CD4-positive, alpha-beta T cell treated with Interleukin-21 for 1 hour (primary cell): ENCODE results near the gene MSRB2.
A peak's percentile ranks its signal among the peaks of the same experiment; 100 is the strongest.

ENCODE experiments used
- DNase-seq: peaks from one replicate; pipeline ENCODE4 v3.0.0-alpha.2; 2020

MSRB2 gene

DNA sequence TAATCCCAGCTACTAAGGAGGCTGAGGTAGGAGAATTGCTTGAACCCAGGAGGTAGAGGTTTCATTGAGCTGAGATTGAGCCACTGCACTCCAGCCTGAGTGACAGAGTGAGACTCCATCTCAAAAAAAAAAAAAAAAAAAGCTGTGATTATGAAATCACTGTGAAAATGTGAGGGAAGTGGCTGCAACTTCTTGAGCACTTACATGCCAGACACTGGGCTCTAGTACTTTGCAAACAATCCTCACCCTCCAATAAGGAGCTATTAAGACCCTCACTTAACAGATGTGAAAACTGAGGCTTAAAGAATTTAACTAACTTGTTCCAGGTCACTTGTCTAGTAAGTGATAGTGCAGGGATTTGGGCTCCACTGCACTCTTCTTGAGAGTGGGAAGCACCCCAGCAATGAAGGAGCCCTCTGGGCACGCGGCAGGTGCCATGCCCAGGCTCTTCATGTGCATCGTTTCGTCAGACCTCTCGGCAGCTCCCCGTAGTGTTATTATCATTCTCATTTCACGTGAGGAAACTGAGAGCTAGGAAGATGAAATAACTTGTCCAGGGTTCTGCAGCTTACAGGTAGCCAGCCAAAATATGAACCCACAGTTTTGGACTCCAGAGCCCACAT lies 19.0 kb downstream of the MSRB2 start:
- DNase-seq: no peak

DNA sequence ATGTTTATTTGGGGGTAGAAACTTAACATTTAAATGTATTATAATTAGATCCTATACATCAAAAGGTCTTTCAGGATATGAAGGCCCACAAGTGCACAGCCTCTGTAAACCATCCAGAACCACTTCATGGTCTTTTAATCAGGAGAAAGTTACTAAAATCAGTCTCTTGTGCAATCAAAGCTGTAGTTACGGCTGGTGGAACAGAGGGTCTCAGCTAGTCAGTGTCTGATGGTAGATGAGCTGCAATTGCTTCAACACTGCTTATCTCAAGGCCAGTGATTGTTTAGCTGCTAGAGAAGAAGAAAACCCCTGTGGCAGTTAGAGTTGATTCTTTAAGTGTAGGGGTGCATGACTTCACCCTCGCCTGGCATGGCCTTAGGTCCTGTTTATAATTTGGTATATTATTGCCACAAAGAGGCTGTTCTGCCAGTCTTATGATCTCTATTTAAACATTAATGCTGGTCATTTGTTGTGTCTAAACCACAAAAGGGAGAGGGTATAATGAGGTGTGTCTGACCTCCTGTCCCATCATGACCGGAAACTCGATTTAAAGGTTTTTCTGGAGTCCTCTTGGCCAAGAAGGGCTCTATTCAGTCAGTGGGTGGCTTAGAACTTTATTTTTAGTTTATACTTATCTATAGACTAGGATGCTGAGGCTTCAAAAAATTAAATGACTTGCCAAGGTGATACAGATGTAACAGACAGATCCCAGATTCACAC lies 21.3 kb downstream of the MSRB2 start:
- DNase-seq: no peak

DNA sequence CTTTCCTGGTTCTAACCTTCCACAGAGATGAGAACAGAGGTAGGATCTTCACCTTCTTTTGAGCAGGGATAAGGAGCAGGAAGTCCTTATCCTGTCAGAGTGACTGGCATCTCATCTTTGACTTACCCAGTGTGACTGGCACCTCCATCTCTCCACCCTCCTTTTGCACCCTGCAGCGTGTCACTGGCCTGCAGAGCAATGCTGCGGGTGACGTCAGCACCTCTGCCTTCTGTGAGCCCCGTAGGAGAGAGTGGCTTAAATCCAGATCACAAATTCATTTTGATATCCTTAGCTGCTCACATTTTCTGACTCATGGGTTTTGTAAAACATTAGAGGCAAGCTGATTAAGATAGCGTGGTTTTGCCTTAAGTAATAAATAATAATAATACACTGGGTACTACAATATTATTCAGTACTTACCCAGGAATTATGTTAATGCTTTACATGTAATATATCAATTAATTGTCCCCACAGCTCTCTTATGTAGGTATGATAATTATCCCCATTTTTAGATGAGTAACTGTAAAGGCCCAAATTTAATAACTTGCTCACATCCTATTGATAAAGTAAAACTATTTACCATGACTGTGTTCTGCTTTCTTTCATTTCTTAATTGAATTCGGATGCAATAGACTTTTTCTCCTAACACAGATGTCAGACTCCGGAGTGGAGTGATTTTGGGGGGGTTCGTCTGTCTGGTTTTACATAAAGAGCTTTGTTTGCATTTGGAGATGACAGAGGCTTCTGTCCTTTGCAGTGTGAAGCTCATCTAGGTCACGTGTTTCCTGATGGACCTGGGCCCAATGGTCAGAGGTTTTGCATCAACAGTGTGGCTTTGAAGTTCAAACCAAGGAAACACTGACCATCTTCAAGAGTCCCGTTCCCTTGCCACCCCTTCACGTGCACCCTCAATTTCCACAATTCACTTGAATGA lies 24.9 kb downstream of the MSRB2 start:
- DNase-seq: no peak

DNA sequence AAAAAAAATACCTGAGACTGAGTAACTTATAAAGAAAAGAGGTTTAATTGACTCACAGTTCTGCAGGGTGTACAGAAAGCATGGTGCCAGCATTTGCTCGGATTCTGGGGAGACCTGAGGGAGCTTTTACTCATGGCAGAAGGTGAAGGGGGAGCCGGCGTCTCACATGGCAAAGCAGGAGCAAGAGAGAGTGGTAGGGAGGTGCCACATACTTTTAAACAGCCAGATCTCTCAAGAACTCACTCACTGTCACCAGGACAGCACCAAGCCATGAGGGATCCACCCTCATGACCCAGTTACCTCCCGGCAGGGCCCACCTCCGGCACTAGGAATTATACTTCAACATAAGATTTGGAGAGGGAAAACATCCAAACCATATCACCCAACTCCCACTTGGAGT lies 25.8 kb downstream of the MSRB2 start:
- no peak for DNase-seq

DNA sequence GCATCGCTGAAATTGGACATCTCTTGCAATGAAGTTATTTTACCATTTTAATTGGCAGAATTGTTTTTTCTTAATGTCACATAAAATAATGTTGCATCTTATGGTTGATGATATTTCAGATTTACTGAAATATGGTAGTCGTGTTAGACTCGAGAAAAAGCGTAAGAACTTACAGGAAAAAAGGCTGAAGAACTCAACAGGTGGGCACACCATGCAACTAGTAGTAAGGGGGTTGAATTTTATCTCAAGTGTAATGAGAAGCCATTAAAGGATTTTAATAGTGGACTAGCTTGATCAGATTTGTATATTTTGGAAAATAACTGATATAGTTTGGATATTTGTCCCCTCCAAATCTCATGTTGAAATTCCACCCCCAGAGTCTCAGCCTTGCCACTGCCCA lies 41.1 kb downstream of the MSRB2 start:
- DNase-seq: no peak

DNA sequence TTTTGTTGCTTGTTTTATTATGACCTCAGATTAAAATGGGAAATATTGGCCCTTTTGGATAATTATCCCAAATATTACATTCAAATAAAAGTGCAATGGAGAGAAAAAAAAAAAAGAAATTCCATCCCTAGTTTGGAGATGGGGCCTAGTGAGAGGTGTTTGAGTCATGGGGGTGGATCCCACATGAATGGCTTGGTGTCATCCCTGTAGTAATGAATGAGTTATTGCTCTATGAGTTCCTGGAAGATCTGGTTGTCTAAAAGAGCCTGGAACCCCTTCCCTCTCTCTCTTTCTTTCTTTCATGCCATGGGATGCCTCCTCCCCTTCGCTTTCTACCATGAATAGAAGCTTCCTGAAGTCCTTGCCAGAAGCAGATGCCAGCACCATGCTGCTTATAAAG lies 44.3 kb downstream of the MSRB2 start:
- no peak for DNase-seq

DNA sequence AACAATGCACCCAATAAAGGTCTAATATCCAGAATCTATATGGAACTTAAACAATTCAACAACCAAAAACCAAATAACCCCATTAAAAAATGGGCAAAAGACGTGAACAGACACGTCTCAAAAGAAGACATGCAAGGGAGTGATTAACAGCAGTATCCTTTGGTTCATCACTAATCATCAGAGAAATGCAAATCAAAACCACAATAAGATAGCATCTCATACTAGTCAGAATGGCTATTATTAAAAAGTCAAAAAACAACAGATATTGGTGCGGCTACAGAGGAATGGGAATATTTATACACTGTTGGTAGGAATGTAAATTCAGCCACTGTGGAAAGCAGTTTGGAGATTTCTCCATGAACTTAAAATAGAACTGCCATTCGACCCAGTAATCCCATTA lies 46.6 kb downstream of the MSRB2 start:
- no peak for DNase-seq

DNA sequence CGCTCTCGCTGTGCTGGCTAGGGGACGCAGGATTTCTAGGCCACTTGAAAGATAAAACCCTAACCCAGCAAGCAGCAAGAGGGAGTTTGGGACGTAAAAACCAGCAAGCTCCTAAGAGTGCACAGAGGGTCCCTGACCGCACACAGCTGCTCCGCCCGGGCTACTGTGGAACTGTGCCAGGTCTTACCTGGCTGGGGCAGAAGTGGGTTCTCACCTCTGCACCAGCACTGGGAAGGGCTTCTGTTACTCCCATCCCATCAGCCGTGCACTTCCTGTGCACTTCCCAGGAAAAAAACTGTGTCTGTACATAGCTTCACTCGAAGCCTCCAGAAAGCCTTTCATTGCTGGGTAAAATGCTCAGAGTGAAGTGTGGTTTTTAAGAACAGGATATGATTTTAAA lies 50.9 kb downstream of the MSRB2 start:
- no peak for DNase-seq

DNA sequence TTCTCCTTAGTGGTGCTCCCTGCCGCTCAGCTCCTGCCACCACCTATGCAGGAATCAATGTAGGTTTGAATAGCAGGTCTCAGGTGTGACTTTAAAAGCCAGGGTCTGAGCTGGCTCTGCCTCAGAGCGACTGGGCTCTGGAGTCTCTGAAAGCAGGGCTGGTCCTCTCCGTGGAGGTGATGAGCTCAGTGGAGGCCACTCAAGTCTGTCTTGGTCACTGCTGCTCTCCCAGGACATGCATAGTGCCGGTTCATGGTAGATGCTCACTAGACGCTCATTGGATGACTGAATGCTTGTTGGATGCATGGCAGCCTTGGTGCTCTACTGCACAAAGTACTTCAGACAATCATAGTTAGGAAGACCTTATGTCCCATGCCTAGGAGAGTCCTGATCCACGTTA lies 51.7 kb downstream of the MSRB2 start:
- DNase-seq: no peak

DNA sequence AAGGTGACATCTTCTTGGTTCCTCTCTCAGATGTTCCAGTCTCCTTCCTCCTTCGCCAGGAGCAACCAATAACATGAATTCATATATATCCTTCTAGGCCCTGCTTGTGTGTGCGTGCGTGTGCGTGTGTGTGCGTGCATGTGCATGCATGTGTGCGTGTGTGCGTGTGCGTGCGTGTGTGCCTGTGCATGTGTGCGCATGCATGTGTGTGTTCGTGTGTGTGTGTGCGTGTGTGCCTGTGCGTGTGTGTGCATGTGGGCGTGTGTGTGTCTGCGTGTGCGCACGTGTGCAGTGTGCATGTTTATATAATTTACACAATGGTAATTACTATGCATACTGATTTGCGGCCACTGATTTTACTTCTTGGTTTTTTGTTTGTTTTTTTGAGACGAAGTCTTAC lies 52.8 kb downstream of the MSRB2 start:
- DNase-seq: no peak

DNA sequence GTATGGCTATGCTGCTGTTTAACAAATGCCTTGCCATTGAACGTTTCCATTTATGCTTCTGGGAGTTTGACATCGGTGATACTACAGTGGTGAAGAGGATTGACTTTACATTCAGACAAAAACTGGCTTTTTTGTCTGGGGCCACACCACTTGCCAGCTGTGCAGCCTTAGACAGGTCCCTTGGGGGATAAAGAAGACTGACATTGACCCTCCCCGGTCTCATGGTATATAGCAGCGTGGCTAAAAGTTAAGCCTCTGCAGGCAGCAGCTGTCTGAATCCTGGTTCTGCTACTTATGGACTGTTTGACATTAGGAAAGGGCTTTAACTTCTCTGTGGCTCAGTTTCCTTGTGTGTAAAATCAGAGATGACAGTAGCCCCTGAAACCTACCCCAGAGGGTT lies 54.7 kb downstream of the MSRB2 start:
- no peak for DNase-seq

DNA sequence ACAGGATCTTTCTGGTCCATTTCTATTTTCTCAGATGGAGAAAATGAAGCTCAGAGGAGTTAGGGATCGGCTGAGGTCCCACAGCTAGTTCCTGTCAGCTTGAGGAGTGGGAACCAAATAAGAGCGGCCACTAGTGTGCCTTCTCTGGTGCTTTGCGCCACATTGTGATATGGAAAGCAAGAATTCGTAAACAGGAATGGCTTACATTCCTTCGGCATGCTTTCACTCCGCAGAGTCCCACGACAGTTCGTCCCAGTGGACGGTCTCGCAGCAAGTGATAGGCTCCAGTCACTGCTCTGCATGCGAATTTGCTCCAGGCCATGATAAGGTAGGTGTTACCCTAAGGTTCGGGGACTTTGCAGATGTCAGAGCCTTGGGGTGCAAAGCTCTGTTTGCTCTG lies 55.2 kb downstream of the MSRB2 start:
- DNase-seq: no peak

DNA sequence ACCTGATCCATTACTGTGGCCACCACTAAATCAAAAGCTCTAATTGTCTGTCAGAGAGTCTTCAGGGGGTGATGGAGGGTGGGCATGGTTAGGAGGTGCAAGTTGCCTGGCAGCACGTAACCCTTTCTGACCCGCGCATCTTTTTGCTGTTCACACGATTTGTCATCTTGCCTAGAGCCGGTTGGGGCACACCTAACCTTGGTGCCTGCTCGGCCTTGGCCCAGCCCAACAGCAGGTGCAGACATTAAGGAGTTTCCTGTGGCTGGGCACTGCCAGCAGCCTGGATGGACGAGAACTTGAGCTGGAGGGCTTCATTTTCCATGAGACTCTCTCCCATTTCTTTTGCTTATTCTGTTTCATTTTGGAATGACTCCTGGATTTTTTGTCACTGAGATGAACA lies 55.7 kb downstream of the MSRB2 start:
- DNase-seq: no peak

DNA sequence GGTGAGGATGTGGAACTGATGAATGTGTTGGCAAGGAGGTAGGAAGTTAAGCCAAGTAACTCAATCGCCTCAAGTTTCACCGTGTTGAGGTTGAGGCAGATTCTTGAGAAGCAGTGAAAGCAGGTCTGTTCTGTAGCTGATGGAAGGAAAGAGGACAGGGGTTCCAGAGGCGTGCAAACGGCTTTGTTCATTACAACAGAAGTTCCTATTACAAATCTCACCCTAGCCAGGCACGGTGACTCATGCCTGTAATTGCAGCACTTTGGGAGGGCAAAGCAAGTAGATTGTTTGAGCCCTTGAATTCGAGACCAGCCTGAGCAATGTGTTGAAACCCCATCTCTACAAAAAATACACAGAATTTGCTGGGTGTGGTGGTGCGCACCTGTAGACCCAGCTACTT lies 59.8 kb downstream of the MSRB2 start:
- DNase-seq: no peak

DNA sequence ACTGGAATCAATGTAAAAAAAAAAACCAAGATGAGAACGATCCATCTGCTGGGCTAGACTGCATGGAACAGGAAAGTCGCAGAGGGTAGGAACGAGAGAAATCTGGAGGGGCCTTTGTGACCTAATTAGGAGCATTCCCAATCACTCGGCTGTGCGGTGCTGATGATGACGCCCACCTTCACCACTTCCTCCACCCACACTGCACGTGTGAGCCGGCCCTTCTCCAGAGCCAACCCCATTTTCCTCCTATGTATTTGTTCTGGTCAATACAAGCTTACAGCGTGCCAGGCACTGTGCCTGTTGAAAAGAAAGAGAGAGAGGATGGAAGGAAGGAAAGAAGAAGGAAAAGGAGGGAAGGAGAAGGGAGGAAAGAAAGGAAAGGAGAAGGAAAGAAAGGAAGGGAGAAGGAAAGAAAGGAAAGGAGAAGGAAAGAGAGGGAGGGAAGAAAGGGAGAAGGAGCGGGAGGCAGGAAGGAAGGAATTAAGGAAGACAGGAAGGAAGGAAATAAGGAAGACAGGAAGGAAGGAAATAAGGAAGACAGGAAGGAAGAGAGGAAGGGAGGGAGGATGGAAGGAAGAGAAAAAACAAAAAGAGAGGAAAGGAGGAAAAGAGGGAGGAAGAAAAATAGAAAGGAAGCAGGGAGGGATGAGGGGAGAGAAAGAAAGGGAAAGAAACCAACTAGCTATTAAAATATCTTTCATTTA lies 61.2 kb downstream of the MSRB2 start:
- no peak for DNase-seq

DNA sequence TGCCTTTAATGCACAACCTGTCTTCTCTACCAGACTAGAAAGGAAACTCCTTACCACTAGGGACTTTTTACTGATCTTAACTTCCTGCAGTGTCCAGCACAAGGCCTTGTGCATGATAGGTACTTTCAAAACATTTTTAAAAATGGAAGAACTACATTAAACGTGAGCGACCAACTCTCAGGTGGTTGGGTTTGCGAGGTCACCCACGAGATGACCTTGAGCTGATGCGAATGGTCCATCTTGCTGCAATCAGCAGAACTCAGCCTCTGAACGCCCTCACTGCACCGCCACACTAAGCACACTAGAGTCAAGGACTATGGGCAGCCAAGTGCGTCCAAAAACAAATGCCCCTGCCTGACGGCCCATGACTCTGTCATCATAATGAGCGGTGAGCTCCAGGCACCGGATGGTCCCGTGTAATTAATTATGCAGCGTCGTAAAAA lies 61.9 kb downstream of the MSRB2 start:
- no peak for DNase-seq

DNA sequence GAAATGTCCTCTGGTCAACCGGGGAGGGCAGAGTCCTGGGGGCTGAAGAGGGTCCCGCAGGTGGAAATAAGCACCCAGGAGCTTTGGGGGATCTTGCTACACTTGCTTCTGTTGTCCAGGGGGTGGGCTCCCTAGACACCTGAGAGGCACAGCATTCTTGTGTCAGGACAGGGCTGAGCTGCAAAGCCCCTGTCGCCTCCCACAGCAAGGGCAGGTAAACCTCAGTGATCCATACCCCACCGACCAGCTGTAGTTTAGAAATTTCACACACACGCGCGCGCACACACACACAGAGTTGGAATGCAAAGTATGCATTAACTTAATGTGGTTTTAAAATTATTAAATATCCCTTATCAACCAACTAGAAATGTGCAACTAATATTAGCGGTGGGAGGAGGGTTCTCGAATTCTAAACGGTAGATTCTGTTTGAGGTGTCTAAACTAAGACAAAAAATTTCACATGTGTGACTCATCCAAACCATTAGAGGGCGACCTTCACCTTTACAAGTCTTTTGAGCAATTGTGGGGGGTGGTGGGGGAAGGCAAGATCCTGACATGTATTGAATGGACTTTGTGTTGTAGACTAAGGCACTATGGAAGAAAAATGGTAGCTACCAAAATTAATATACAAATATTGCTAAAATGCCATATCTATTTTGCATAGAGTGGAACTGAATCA lies 62.5 kb downstream of the MSRB2 start:
- DNase-seq: no peak

DNA sequence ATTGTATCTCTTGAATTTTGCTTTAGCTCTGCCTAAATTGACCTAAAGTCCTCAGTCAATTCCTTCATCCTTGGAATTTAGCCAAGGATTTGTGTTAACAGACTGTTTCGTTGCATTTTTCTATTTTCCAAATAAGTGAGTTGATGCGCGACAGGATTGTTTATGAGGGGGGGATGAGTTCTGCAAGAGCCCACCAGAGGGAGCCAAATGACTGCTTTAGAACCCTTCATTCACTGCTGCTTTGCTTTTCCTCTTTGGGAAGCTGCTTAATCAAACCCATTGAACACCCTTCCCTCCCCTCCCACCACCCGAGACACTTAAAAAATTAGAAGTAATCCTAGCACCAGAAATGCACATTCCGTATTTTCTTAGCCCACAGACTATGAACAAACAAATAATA lies 63.0 kb downstream of the MSRB2 start:
- peak; percentile 32 for DNase-seq

DNA sequence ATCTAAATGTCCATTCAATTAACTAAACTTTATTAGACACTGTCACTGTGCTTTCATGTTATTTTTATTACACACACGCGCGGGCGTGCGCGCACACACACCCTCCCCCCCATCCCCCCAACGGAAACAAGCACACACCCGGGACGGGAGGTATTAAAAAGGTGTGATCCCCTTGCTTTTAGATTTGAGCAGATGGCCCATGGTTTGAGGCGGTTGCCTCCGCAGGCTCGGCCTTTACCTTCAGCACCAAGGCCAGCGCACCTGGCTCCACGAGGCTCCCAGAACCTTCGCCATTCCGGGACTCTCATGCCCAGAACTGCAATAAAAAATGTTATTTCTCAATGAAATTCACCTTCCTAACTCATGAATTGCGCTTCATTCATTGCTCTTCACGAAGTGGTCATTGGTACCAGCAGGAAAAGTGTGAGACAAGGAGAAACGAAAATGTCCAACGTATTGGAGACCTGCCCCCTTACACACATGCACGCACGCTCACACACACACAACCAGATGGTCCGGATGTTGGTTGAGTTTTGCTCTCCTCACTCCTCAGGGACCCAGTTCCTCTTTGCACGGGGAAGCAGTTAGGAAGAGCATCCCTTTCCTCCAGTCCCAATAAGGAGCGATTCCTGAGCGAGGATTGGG lies 76.0 kb downstream of the MSRB2 start:
- no peak for DNase-seq
